Uterus (tissue), 4 donors: ENCODE data around the gene SPINK5. TPM values are rescaled to one million over a fixed set of nuclear protein-coding genes. Genes with fewer than 3 reads are reported as not detected.

Source experiments
- DNase-seq, 2 donors: peaks; one replicate each; pipeline ENCODE4 v3.0.0-alpha.2; 2019 to 2020
- H3K27ac ChIP-seq, 2 donors: fragments of 200-600 bp; sonication (generic); 1 replicate in 1 of 2; 2 replicates in 1 of 2; pipeline ENCODE4 v1.5.1; 2016 to 2018
- H3K27me3 ChIP-seq, 2 donors: fragments of 200-600 bp; sonication (generic); one replicate each; pipeline ENCODE4 v1.5.1; 2018 to 2019; ENCODE audit warnings: control low read depth in 1 of 2
- H3K36me3 ChIP-seq, 2 donors: fragments of 200-600 bp; sonication (generic); one replicate each; pipeline ENCODE4 v1.5.1; 2019; ENCODE audit warnings: control low read depth in 1 of 2
- H3K4me1 ChIP-seq, 2 donors: fragments of 200-600 bp; sonication (generic); one replicate each; pipeline ENCODE4 v1.5.1; 2018 to 2019; ENCODE audit warnings: control low read depth in 1 of 2
- H3K4me3 ChIP-seq, 2 donors: fragments of 200-600 bp; sonication (generic); 1 replicate in 1 of 2; 2 replicates in 1 of 2; pipeline ENCODE4 v1.5.1; 2018 to 2019; ENCODE audit warnings: mild to moderate bottlenecking in 1 of 2
- H3K9me3 ChIP-seq, 2 donors: fragments of 200-600 bp; sonication (generic); one replicate each; pipeline ENCODE4 v1.5.1; 2019; ENCODE audit warnings: control low read depth in 1 of 2
- CTCF ChIP-seq, 4 experiments: fragments of 200-600 bp in 2 of 4; fragments of 450-650 bp in 2 of 4; sonication (generic) in 2 of 4; IDR thresholded peaks; one replicate each; pipeline ENCODE4 v1.5.1; 2016 to 2019; ENCODE audit warnings: antibody characterized with exemption in 4 of 4, mild to moderate bottlenecking in 2 of 4, moderate library complexity in 1 of 4
- POLR2A ChIP-seq, 2 donors: fragments of 450-650 bp; IDR thresholded peaks; one replicate each; pipeline ENCODE4 v1.6.1; 2016; ENCODE audit warnings: antibody characterized with exemption in 2 of 2, mild to moderate bottlenecking in 1 of 2, moderate library complexity in 1 of 2
- intact Hi-C: fragments of 100-400 bp; cut with DNase I; formaldehyde crosslinking; loops from one replicate; pipeline ENCODE4 v1.15.1; 2023; ENCODE audit warnings: low total_unique reads
- total RNA-seq, 4 donors: library from RNA; depleted of rRNA in 3 of 4; stranded (reverse); fragments of >200 nt in 3 of 4; gene quantifications; one replicate each; pipeline versions ENCODE4 v1.1.0 to v1.2.4, GENCODE V29; 2014 to 2023
- donor health status: DM: yes; HTN: yes; CAD: no.

Gene SPINK5
- total RNA-seq, 4 donors from 2014 or later: 0.73 to 4.6 TPM; not detected in 2

GRCh38 chr5:148145916-148146315 lies 82.1 kb downstream of the SPINK5 start:
- intact Hi-C loops: no loop called here
- H3K27ac ChIP-seq: no peak overlapping the region
- no peak for DNase-seq

GRCh38 chr5:148146487-148146886 lies 82.7 kb downstream of the SPINK5 start:
- DNase-seq: no peak
- H3K4me3 ChIP-seq: no peak overlapping the region
- intact Hi-C loops: no loop called here
- H3K36me3 ChIP-seq: no peaks in the 10 kb centered on the region
- H3K27me3 ChIP-seq: no peaks in the 10 kb centered on the region
- no peak for TF ChIP-seq POLR2A (IDR thresholded peaks at IDR 0.05)
- TF ChIP-seq CTCF (IDR thresholded peaks at IDR 0.05): no peak
- no peak overlapping the region for H3K27ac ChIP-seq
- no peaks in the 10 kb centered on the region for H3K9me3 ChIP-seq
- no peaks in the 10 kb centered on the region for H3K4me1 ChIP-seq

More at GRCh38 chr5:148145916-148146315, 82.1 kb downstream of the SPINK5 start:
- H3K4me1 ChIP-seq: no peaks in the 10 kb centered on the region
- no peak for TF ChIP-seq CTCF (IDR thresholded peaks at IDR 0.05)
- no peaks in the 10 kb centered on the region for H3K27me3 ChIP-seq
- no peaks in the 10 kb centered on the region for H3K36me3 ChIP-seq
- H3K4me3 ChIP-seq: no peak overlapping the region
- no peaks in the 10 kb centered on the region for H3K9me3 ChIP-seq

GRCh38 chr5:148147415-148147814 lies 83.6 kb downstream of the SPINK5 start:
- Histone ChIP-seq H3K4me1 (no peaks in the 10 kb centered on the region), H3K27me3 (no peaks in the 10 kb centered on the region), H3K27ac (no peak overlapping the region), H3K36me3 (no peaks in the 10 kb centered on the region), H3K4me3 (no peak overlapping the region), H3K9me3 (no peaks in the 10 kb centered on the region)
- TF ChIP-seq POLR2A (IDR thresholded peaks at IDR 0.05) (no peak), CTCF (IDR thresholded peaks at IDR 0.05) (no peak)
- intact Hi-C loops: no loop called here
- no peak for DNase-seq

- intact Hi-C loops: no loop called here
- Histone ChIP-seq H3K9me3 (no peaks in the 10 kb centered on the region), H3K4me1 (no peaks in the 10 kb centered on the region), H3K27me3 (no peaks in the 10 kb centered on the region), H3K36me3 (no peaks in the 10 kb centered on the region), H3K4me3 (no peak overlapping the region), H3K27ac (no peak overlapping the region)
- DNase-seq: no peak
- no peak for TF ChIP-seq POLR2A (IDR thresholded peaks at IDR 0.05)
- no peak for TF ChIP-seq CTCF (IDR thresholded peaks at IDR 0.05)
Measured at GRCh38 chr5:148151872-148152271, 88.1 kb downstream of the SPINK5 start.

- TF ChIP-seq POLR2A (IDR thresholded peaks at IDR 0.05) (no peak), CTCF (IDR thresholded peaks at IDR 0.05) (no peak)
- no peaks in the 10 kb centered on the region for H3K36me3 ChIP-seq
- intact Hi-C loops: no loop called here
- H3K4me3 ChIP-seq: no peak overlapping the region
- H3K27me3 ChIP-seq: no peaks in the 10 kb centered on the region
- no peaks in the 10 kb centered on the region for H3K9me3 ChIP-seq
- H3K4me1 ChIP-seq: no peaks in the 10 kb centered on the region
- no peak for DNase-seq
- H3K27ac ChIP-seq: no peak overlapping the region
Measured at GRCh38 chr5:148152781-148153180, 89.0 kb downstream of the SPINK5 start.
